Hypothalamus (tissue), 51 donors: ENCODE data around the gene TNFRSF1B.

Source experiments
- DNase-seq, 51 donors: peaks; one replicate each; lab custom pipeline; 2025; lab: John Stamatoyannopoulos, UW

The TNFRSF1B gene

GRCh38 chr1:12173041-12173509, 6.3 kb downstream of the TNFRSF1B start:
- no peak for DNase-seq

DNA sequence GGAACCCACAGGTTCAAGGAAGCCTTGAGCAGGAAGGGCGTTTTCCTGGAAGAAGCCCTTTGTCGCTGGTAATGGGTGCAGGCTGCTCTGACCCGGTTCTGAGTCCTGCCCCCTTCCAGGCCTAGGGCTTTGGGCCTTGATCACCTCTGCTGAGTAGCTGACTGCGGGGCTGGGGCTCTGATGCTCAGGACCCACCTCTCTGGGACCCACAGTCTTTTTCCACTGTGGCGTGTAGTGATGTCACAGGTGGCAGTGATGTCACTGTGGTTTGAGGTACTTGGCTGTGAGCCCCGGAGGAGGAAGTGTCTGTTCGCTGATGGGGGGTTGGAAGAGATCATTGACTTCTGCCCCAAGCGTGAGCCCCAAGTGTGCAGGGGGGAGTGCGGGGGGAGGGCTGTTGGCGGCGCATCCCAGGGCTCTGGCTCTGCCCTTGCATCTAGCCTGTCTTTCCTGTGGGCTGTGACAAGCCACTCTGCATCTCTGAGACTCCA, 6.9 kb downstream of the TNFRSF1B start:
- DNase-seq: peak in 19 of 51 donors; percentile 5 to 53 (median 30)

- peak in 5 of 51 donors; percentile 16 to 25 (median 21) for DNase-seq
These were observed 8.4 kb downstream of the TNFRSF1B start for GRCh38 chr1:12174924-12175810.

- DNase-seq: no peak
These were observed 9.7 kb downstream of the TNFRSF1B start for GRCh38 chr1:12176298-12177118.

GRCh38 chr1:12177156-12177998, 10.6 kb downstream of the TNFRSF1B start:
- DNase-seq: no peak

DNA sequence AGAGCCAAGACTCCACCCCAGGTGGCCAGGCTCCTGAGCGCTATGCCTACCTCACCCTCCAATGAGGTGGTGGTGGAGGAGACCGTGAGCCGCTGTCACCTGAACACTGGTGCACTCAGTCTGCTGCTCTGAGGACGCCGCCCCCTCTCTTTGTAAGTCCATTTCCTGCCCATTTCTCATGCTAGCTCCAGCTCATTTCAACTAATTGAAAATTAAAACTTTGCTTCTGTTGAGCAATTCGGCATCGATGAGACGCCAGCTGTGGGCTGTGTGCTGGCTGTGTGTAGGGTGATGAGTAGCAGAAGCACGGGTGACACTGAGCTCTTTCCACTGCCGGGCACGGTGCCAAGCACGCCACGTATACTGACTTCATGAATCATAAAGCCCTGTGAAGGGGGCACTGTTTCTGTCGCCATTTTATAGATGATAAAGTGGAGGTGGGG, 11.2 kb downstream of the TNFRSF1B start:
- peak in 5 of 51 donors; percentile 16 to 71 (median 37) for DNase-seq

DNA sequence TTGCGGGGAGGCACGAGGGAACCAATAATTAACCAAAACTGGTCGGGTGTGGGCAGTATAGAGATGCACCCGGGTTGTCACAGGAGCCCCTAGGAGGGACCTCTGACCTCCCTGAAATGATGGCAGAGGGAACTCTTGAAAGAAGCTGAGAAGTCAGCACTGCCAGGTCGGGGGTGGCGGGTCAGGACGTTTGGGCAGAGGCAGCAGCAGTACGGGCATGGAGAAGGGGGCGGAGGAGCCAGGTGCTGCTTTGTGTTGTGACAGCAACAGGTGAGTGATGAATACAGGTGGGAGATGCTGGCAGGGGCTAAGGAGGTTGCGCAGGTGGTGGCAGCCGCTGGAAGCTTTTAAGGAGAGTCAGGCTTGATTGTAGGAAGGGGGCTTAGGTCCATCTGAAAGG, 11.7 kb downstream of the TNFRSF1B start:
- no peak for DNase-seq

GRCh38 chr1:12179111-12179519, 12.3 kb downstream of the TNFRSF1B start:
- peak in 1 of 51 donors; percentile 15 for DNase-seq

DNA sequence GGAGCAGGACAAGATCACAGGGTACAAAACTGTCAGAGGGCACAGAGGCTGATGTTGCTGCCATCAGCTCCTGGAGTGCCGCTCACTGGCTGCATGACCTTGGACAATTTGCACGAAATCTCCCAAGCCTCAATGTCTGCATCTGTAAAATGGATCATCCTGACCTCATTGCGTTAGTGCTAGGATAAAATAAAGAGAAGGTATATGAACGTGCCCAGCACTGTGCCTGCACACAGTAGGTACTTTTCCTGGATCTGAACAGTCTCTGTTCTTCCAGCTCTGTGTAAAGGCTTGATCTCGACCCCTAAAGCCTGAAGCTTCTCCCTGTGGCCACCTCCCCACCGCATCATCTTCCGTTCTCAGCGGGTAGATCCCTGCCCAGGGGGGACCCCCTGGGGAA, 12.9 kb downstream of the TNFRSF1B start:
- no peak for DNase-seq

GRCh38 chr1:12180315-12180714, 13.5 kb downstream of the TNFRSF1B start:
- peak in 28 of 51 donors; percentile 11 to 66 (median 30) for DNase-seq

DNA sequence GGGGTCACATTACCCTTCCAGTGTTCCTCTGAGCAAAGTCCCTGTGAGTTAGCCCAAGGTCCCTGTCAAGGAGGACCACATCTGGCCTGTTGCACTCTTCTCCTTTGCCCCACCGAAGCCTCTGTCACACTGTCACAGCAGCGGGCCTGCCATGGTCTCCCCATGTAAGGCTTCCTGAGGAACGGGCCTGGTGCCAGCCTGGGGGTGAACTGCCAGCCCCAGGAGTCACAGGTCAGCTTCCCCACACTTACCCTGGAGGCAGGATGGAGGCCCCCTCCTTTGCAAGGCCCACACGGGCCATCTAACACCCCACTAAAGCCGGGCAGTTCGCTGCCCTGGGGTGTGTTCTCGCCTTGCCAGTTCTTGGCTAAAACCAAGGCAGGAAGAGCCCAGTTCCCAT, 14.1 kb downstream of the TNFRSF1B start:
- DNase-seq: no peak

DNA sequence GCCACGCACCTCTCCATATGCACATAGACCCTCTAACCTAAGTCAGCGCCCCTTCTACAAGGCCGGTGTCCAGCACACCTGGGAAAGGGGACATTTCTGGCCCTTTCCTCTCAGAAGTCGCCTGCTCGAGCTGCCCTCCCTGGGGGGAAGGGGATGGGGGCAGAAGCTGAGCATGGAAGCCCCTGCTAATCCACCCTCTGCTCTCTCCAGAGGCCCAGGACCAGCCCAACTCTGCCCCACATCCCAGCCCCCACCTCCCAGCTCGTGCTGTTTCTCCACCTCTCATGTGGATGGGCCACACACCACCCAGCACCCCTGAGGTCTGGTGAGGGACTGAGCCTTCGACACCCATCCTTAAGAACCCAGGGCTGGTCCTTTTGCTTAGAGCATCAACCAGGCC, 14.8 kb downstream of the TNFRSF1B start:
- DNase-seq: no peak

DNA sequence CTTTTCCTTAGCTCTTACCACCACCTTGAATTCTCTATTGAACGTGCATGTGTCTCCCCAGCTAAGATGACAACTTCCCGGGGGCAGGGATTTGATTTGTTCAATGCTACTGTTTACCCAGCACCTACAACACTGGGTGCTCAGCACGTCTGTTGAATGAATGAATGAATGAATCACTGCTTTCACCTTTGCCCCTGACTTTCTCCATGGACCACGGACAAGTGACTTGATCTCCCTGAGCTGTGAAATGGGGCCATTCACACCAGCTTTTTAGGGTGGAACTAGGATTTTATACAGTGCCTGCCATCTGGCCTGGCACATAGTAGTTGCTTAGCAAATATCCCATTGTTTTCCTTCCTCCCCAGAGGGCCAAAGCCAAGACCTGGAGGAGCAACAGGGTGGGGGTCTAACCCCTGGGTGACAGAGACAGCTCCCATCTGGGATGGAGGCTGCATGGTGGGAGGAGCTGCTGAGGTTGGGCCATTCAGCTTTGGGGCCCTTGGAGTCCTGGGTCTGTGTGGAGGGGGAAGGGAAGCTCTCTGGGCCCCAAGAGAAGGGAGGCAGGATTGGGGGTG, 15.7 kb downstream of the TNFRSF1B start:
- DNase-seq: no peak

GRCh38 chr1:12183095-12183794, 16.5 kb downstream of the TNFRSF1B start:
- DNase-seq: no peak

GRCh38 chr1:12184008-12184681, 17.4 kb downstream of the TNFRSF1B start:
- DNase-seq: peak in 34 of 51 donors; percentile 9 to 70 (median 42)

DNA sequence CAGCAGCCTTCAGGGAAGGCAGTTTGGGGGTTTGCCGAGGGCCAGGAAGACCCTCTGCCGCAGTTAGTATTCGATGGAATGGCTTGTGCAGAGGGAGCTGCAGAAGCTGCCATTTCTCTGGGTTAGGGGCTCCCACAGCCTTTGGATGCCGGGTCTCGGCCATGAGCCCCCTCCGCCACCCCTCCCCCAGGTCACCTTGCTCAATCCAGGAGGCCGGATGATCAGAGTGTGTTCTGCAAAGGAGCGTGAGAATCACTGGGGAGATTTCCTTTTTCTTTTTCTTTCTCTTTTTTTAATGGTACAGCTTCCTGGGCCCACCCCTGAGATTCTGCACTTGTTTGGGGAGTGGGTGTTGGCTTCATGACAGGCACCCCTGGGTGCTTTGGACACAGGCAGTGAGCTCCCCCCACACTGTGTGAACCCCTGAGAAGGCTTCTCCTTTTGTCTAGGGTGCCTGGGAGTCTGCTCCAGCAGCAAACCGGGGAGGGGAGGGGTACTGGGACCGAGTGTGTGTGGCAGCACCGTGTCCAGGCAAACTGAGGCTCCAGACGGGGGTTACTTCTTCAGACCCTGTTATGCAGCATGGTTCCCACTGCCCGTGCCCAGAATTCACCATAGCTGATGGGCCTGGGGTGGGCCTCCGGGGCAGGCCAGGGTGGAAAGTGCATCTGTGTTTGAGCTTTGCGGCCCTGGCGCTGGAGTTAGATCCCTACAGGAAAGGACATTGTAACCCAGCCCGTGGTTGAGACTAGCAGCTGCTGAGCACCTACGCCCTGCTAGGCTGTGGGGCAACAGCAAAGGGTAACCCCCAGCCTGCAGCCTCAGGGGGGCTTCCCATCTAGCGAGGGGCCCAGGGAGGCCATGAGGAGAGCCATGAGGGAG, 18.5 kb downstream of the TNFRSF1B start:
- DNase-seq: no peak

GRCh38 chr1:12185918-12186678, 19.3 kb downstream of the TNFRSF1B start:
- no peak for DNase-seq
